Sigmoid colon (tissue), 4 donors: Measurements from ENCODE around the gene KRTAP10-3.

ENCODE experiments used
- EP300 ChIP-seq, 4 donors: sonication (generic); formaldehyde crosslinking; IDR thresholded peaks; one replicate each; pipeline ENCODE4 v1.6.1; 2017; ENCODE audit warnings: antibody characterized with exemption in 4 of 4
- POLR2A ChIP-seq, 2 donors: fragments of 450-650 bp; IDR thresholded peaks; one replicate each; pipeline ENCODE4 v1.6.1; 2016; ENCODE audit warnings: antibody characterized with exemption in 2 of 2, mild to moderate bottlenecking in 2 of 2, moderate library complexity in 2 of 2
- POLR2AphosphoS5 ChIP-seq, 4 donors: sonication (generic); formaldehyde crosslinking; IDR thresholded peaks; one replicate each; pipeline ENCODE4 v1.6.1; 2017; ENCODE audit warnings: antibody characterized with exemption in 4 of 4
- TF ChIP-seq, protein P1 (sequence below), 4 experiments: fragments of 450-650 bp in 3 of 4; fragments of 200-600 bp in 1 of 4; IDR thresholded peaks; one replicate each; pipeline ENCODE4 v1.5.1; 2016 to 2019; ENCODE audit warnings: antibody characterized with exemption in 4 of 4, mild to moderate bottlenecking in 3 of 4, moderate library complexity in 2 of 4

- TF ChIP-seq, protein P1, sequence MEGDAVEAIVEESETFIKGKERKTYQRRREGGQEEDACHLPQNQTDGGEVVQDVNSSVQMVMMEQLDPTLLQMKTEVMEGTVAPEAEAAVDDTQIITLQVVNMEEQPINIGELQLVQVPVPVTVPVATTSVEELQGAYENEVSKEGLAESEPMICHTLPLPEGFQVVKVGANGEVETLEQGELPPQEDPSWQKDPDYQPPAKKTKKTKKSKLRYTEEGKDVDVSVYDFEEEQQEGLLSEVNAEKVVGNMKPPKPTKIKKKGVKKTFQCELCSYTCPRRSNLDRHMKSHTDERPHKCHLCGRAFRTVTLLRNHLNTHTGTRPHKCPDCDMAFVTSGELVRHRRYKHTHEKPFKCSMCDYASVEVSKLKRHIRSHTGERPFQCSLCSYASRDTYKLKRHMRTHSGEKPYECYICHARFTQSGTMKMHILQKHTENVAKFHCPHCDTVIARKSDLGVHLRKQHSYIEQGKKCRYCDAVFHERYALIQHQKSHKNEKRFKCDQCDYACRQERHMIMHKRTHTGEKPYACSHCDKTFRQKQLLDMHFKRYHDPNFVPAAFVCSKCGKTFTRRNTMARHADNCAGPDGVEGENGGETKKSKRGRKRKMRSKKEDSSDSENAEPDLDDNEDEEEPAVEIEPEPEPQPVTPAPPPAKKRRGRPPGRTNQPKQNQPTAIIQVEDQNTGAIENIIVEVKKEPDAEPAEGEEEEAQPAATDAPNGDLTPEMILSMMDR (IDR thresholded peaks at IDR 0.05) = no peak
- no peak for TF ChIP-seq EP300 (IDR thresholded peaks at IDR 0.05)
- no peak for TF ChIP-seq POLR2AphosphoS5 (IDR thresholded peaks at IDR 0.05)
- TF ChIP-seq POLR2A (IDR thresholded peaks at IDR 0.05) = no peak
These were observed 28.2 kb downstream of the KRTAP10-3 start for GRCh38 chr21:44530221-44530902.
